GM19023 (cell line): ENCODE data around the gene MFAP3L.

Experiments
- ATAC-seq: cut with Tn5 transposase; IDR thresholded peaks from one replicate; pipeline ENCODE4 v1.9.1; 2021; ENCODE audit warnings: mild to moderate bottlenecking, moderate library complexity; ENCODE audit not compliant: unreplicated experiment

The MFAP3L gene

GRCh38 chr4:169996379-169997240, 29.6 kb downstream of the MFAP3L start:
- ATAC-seq, result no peak

- ATAC-seq, result no peak
Measured at GRCh38 chr4:169993531-169993930, 32.7 kb downstream of the MFAP3L start.

- ATAC-seq, result no peak
Measured at GRCh38 chr4:169988252-169988651, 37.9 kb downstream of the MFAP3L start.

GRCh38 chr4:169987327-169988228, 38.6 kb downstream of the MFAP3L start:
- no peak for ATAC-seq

GRCh38 chr4:169986369-169986768, 39.8 kb downstream of the MFAP3L start:
- no peak for ATAC-seq

- ATAC-seq, result no peak
Measured at GRCh38 chr4:169985881-169986280, 40.3 kb downstream of the MFAP3L start.

GRCh38 chr4:169984745-169985144, 41.5 kb downstream of the MFAP3L start:
- no peak for ATAC-seq

GRCh38 chr4:169984173-169984572, 42.0 kb downstream of the MFAP3L start:
- no peak for ATAC-seq

GRCh38 chr4:169976951-169977350, 49.2 kb downstream of the MFAP3L start:
- no peak for ATAC-seq

- ATAC-seq, result no peak
Measured at GRCh38 chr4:169975838-169976796, 50.1 kb downstream of the MFAP3L start.

GRCh38 chr4:169975131-169975837, 50.9 kb downstream of the MFAP3L start:
- no peak for ATAC-seq

GRCh38 chr4:169971456-169972015, 54.7 kb downstream of the MFAP3L start:
- no peak for ATAC-seq

- no peak for ATAC-seq
Measured at GRCh38 chr4:169968999-169969398, 57.2 kb downstream of the MFAP3L start.

- no peak for ATAC-seq
Measured at GRCh38 chr4:169963998-169964397, 62.2 kb downstream of the MFAP3L start.

- ATAC-seq, result no peak
Measured at GRCh38 chr4:169959254-169959653, 66.9 kb downstream of the MFAP3L start.

GRCh38 chr4:169958629-169959028, 67.6 kb downstream of the MFAP3L start:
- ATAC-seq, result no peak

GRCh38 chr4:169957785-169958184, 68.4 kb downstream of the MFAP3L start:
- no peak for ATAC-seq

- ATAC-seq, result no peak
Measured at GRCh38 chr4:169956091-169956843, 69.9 kb downstream of the MFAP3L start.

- no peak for ATAC-seq
Measured at GRCh38 chr4:169955521-169955920, 70.7 kb downstream of the MFAP3L start.
